ENCODE results near the gene PTPRN. TPM values are rescaled to one million over a fixed set of nuclear protein-coding genes. Genes with fewer than 3 reads are reported as not detected.
A peak's percentile ranks its signal among the peaks of the same experiment; 100 is the strongest.

Gene PTPRN
- total RNA-seq, 2 experiments from 2014 or later = not detected

- Mint-ChIP-seq H3K36me3 (ENCODE audit: low read depth) (no peaks in the 10 kb centered on the region), H3K9me3 (no peaks in the 10 kb centered on the region), H3K27ac (no peak overlapping the region), H3K4me3 (peak overlapping the region; percentile 25), H3K4me1 (ENCODE audit: low read depth) (peaks cover 32% of the 10 kb centered on the region), H3K27me3 (peaks cover 38% of the 10 kb centered on the region)
- no peak overlapping the region for H3K27ac ChIP-seq (ENCODE audit: low read depth in 1 of 2, low read length in 2 of 2)
- H3K4me3 ChIP-seq (ENCODE audit: low read length) = no peak overlapping the region
- DNase-seq (peak; percentile 78 to 91 (median 87)), ATAC-seq (ENCODE audit: poor library complexity) (peak; percentile 58)
- POLR2A ChIA-PET = interaction anchor here (1.0 to 1.4 kb wide), 3 partner anchors 20 to 139 kb away, joined by 3 to 5 read pairs (median 3); partner anchors contain the start of genes CNPPD1 and DNAJB2
- CTCF ChIA-PET = interaction anchor here (0.9 to 1.4 kb wide), 5 partner anchors 19 to 144 kb away, joined by 3 to 5 read pairs (median 3); partner anchors contain the start of genes ANKZF1, ATG9A and DNAJB2
- peaks cover 7 to 13% of the 10 kb centered on the region in 2 experiments for H3K27me3 ChIP-seq (ENCODE audit: control insufficient read depth in 1 of 2, insufficient read depth in 2 of 2, low read length in 2 of 2)
- H3K9me3 ChIP-seq (ENCODE audit: control insufficient read depth in 1 of 2, insufficient read depth in 1 of 2, low read length in 2 of 2) = peaks cover 0 to 6% of the 10 kb centered on the region in 2 experiments
- TF ChIP-seq, protein P1, sequence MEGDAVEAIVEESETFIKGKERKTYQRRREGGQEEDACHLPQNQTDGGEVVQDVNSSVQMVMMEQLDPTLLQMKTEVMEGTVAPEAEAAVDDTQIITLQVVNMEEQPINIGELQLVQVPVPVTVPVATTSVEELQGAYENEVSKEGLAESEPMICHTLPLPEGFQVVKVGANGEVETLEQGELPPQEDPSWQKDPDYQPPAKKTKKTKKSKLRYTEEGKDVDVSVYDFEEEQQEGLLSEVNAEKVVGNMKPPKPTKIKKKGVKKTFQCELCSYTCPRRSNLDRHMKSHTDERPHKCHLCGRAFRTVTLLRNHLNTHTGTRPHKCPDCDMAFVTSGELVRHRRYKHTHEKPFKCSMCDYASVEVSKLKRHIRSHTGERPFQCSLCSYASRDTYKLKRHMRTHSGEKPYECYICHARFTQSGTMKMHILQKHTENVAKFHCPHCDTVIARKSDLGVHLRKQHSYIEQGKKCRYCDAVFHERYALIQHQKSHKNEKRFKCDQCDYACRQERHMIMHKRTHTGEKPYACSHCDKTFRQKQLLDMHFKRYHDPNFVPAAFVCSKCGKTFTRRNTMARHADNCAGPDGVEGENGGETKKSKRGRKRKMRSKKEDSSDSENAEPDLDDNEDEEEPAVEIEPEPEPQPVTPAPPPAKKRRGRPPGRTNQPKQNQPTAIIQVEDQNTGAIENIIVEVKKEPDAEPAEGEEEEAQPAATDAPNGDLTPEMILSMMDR (IDR thresholded peaks at IDR 0.05) = peak; percentile 100
- H3K4me1 ChIP-seq (ENCODE audit: insufficient read depth, low read length) = peaks cover 33% of the 10 kb centered on the region
- H3K36me3 ChIP-seq (ENCODE audit: insufficient read depth, low read length) = no peaks in the 10 kb centered on the region
- intact Hi-C loops (cut with DNase I, micrococcal nuclease) = loop anchor here (1.0 to 10.0 kb wide), 8 partner anchors 22 to 246 kb away; partner anchors contain the start of genes NHEJ1 (in 2 of the 2), CHPF (in 1 of the 2), CNPPD1 (in 1 of the 2) and DNPEP (in 1 of the 2)
These were observed 10.3 kb downstream of the PTPRN start for GRCh38 chr2:219298759-219299371.

- H3K36me3 ChIP-seq (ENCODE audit: insufficient read depth, low read length) = no peaks in the 10 kb centered on the region
- peaks cover 32% of the 10 kb centered on the region for H3K27me3 Mint-ChIP-seq
- H3K4me1 ChIP-seq (ENCODE audit: insufficient read depth, low read length) = peaks cover 33% of the 10 kb centered on the region
- TF ChIP-seq, protein P1 (IDR thresholded peaks at IDR 0.05) = no peak
- ChIA-PET POLR2A (no interaction called here), CTCF (interaction anchor here (1.4 kb wide), 2 partner anchors 18 to 68 kb away, joined by 3 to 5 read pairs; partner anchors contain the start of genes ANKZF1, ATG9A and DNAJB2)
- H3K9me3 ChIP-seq (ENCODE audit: control insufficient read depth in 1 of 2, insufficient read depth in 1 of 2, low read length in 2 of 2) = peaks cover 0 to 6% of the 10 kb centered on the region in 2 experiments
- H3K27ac ChIP-seq (ENCODE audit: low read depth in 1 of 2, low read length in 2 of 2) = no peak overlapping the region
- H3K9me3 Mint-ChIP-seq = no peaks in the 10 kb centered on the region
- H3K27me3 ChIP-seq (ENCODE audit: control insufficient read depth in 1 of 2, insufficient read depth in 2 of 2, low read length in 2 of 2) = peaks cover 7 to 11% of the 10 kb centered on the region in 2 experiments
- no peak for ATAC-seq (ENCODE audit: poor library complexity)
- H3K4me1 Mint-ChIP-seq (ENCODE audit: low read depth) = peaks cover 32% of the 10 kb centered on the region
- intact Hi-C loops (cut with DNase I, micrococcal nuclease) = loop anchor here (1.0 to 10.0 kb wide), 8 partner anchors 21 to 247 kb away; partner anchors contain the start of genes NHEJ1 (in 2 of the 2), CHPF (in 1 of the 2), CNPPD1 (in 1 of the 2) and DNPEP (in 1 of the 2)
- peak in 1 of 14 experiments; percentile 20 for DNase-seq
- H3K27ac Mint-ChIP-seq = no peak overlapping the region
- H3K4me3 Mint-ChIP-seq = no peak overlapping the region
- H3K36me3 Mint-ChIP-seq (ENCODE audit: low read depth) = no peaks in the 10 kb centered on the region
- H3K4me3 ChIP-seq (ENCODE audit: low read length) = no peak overlapping the region
These were observed 11.3 kb downstream of the PTPRN start for GRCh38 chr2:219297766-219298456.

DNA sequence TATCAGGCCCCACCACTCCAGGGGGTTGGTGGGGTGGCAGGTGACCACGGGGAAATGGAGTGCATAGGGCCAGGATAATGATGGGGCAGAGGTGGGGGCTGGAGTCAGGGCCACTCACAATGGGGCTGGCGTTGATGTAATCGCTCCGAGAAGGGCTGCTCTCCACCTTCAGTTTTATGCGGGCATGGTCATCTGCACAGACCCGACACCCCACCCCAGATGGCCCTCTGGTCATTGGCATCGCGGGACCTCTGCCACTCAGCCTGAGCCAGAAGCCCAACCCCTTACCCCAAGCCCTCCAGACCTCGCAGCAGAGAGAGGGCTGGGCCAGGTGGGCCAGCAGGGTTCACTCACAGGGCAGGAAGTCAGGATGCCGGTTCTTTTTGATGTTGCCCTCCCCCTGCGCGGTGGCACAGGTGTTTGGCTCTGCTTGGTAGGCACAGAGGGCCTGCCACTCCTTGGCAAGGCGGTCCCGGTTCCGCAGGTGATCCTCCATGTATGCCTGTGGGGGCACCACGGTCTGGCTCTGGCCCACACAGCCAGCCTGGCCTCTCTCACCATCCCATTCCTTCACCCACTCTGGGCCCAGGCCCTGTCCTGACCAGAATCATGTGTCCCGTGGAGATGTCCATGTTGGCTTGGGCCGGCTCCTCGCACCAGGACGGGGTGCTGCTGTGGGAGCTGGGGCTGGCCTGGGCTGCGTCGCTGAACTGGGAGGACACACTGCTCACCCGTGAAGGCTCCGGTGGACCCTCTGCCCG, 12.4 kb downstream of the PTPRN start:
- Mint-ChIP-seq H3K4me3 (no peak overlapping the region), H3K4me1 (ENCODE audit: low read depth) (peaks cover 32% of the 10 kb centered on the region)
- ATAC-seq (ENCODE audit: poor library complexity) = peak; percentile 15

More for the DNA sequence above, 12.4 kb downstream of the PTPRN start:
- Histone ChIP-seq H3K36me3 (ENCODE audit: insufficient read depth, low read length) (no peaks in the 10 kb centered on the region), H3K4me3 (ENCODE audit: low read length) (no peak overlapping the region), H3K27me3 (ENCODE audit: control insufficient read depth in 1 of 2, insufficient read depth in 2 of 2, low read length in 2 of 2) (peaks cover 0 to 4% of the 10 kb centered on the region in 2 experiments), H3K4me1 (ENCODE audit: insufficient read depth, low read length) (peaks cover 33% of the 10 kb centered on the region), H3K9me3 (ENCODE audit: control insufficient read depth in 1 of 2, insufficient read depth in 1 of 2, low read length in 2 of 2) (peaks cover 0 to 6% of the 10 kb centered on the region in 2 experiments), H3K27ac (ENCODE audit: low read depth in 1 of 2, low read length in 2 of 2) (no peak overlapping the region)
- TF ChIP-seq, protein P1 (IDR thresholded peaks at IDR 0.05) = no peak
- Mint-ChIP-seq H3K36me3 (ENCODE audit: low read depth) (no peaks in the 10 kb centered on the region), H3K27me3 (peaks cover 23% of the 10 kb centered on the region), H3K9me3 (no peaks in the 10 kb centered on the region), H3K27ac (no peak overlapping the region)
- DNase-seq = peak in 4 of 14 experiments; percentile 17 to 42 (median 28)
- ChIA-PET POLR2A (no interaction called here), CTCF (interaction anchor here (2.6 kb wide), 1 partner anchor 68 kb away, joined by 42 read pairs; the partner anchor contains the start of genes ANKZF1 and ATG9A)
- intact Hi-C loops (cut with DNase I, micrococcal nuclease) = loop anchor here (5.0 to 10.0 kb wide), 4 partner anchors 90 to 248 kb away; partner anchors contain the start of genes CHPF (in 1 of the 2), CNPPD1 (in 1 of the 2), DNPEP (in 1 of the 2) and RETREG2 (in 1 of the 2)

Measured in CD4-positive, alpha-beta T cell (primary cell).